Right lobe of liver (tissue), 6 donors: ENCODE results near the gene KCNQ1. TPM values are rescaled to one million over a fixed set of nuclear protein-coding genes. Genes with fewer than 3 reads are reported as not detected.
A peak's percentile ranks its signal among the peaks of the same experiment; 100 is the strongest.

Experiments used
- ATAC-seq, 4 donors: fragments of 200-7000 bp; cut with Tn5 transposase; one replicate each; pipeline ENCODE4 v1.9.1; 2020; ENCODE audit warnings: mild to moderate bottlenecking in 4 of 4, moderate library complexity in 4 of 4
- DNase-seq, 3 donors: peaks; one replicate each; pipeline ENCODE4 v3.0.0-alpha.2; 2020
- H3K27ac ChIP-seq, 3 donors: fragments of 200-600 bp; one replicate each; pipeline ENCODE4 v1.8.0; 2022
- H3K27me3 ChIP-seq, 2 donors: fragments of 200-600 bp; one replicate each; pipeline ENCODE4 v1.8.0; 2022
- H3K36me3 ChIP-seq, 4 donors: fragments of 200-600 bp; sonication (generic) in 1 of 4; one replicate each; pipeline versions ENCODE4 v1.5.1 to v1.8.0; 2017 to 2022; ENCODE audit warnings: control low read depth in 1 of 4
- H3K4me1 ChIP-seq, 4 donors: fragments of 200-600 bp; sonication (generic) in 1 of 4; one replicate each; pipeline versions ENCODE4 v1.5.1 to v1.8.0; 2017 to 2022; ENCODE audit warnings: control low read depth in 1 of 4
- H3K4me3 ChIP-seq, 3 donors: fragments of 200-600 bp; one replicate each; pipeline ENCODE4 v1.8.0; 2022
- H3K9me3 ChIP-seq, 4 donors: fragments of 200-600 bp; sonication (generic) in 1 of 4; one replicate each; pipeline versions ENCODE4 v1.5.1 to v1.8.0; 2017 to 2022; ENCODE audit warnings: control low read depth in 1 of 4
- CTCF ChIP-seq, 4 donors: fragments of 200-600 bp in 3 of 4; fragments of 450-650 bp in 1 of 4; IDR thresholded peaks; one replicate each; pipeline versions ENCODE4 v1.5.1 to v1.8.0; 2016 to 2022; ENCODE audit warnings: antibody characterized with exemption in 4 of 4, mild to moderate bottlenecking in 2 of 4
- POLR2A ChIP-seq: fragments of 450-650 bp; IDR thresholded peaks from one replicate; pipeline ENCODE4 v1.6.1; 2017; ENCODE audit warnings: antibody characterized with exemption, mild to moderate bottlenecking
- WGBS: methylation state at CpG from one replicate; pipeline ENCODE4 v1.1.6; 2018; ENCODE audit warnings: low coverage, low lambda C conversion rate; ENCODE audit not compliant: insufficient coverage; ENCODE audit errors: missing lambda C conversion rate; 5-methylcytosine and 5-hydroxymethylcytosine counted together
- intact Hi-C, 2 donors: fragments of 100-400 bp; cut with DNase I; formaldehyde crosslinking; loops; one replicate each; pipeline versions ENCODE4 v1.11.2 to v1.14.1; 2022
- total RNA-seq, 6 experiments: library from RNA; depleted of rRNA in 2 of 6; stranded (reverse); fragments of >200 nt in 2 of 6; fragmentation: NEBNext Ultra II Directional in 3 of 6; extraction: Animal tissue kit (Norgen Biotek cat#: 25700) in 3 of 6; gene quantifications; one replicate each; pipeline versions ENCODE4 v1.1.0 to v1.2.4, GENCODE V29; 2016 to 2023
- donor health status: DM: no; HTN: yes; CAD: no.
- donor health status: DM: no; HTN: no; CAD: no.
- donor health status: DM: no; HTN: no; CAD: no.
- donor health status: DM: no; HTN: yes; CAD: no.
- donor health status: DM: no; HTN: yes; CAD: no.

KCNQ1 gene
- total RNA-seq, 6 experiments from 2014 or later = 0.61 to 2.4 (median 1.8) TPM

- no peak overlapping the region for H3K4me3 ChIP-seq
- 100% methylated on average over 1 of the region's 32 CpGs for WGBS
- DNase-seq (peak; percentile 10 to 44 (median 36)), ATAC-seq (no peak)
- no peaks in the 10 kb centered on the region for H3K9me3 ChIP-seq
- H3K27me3 ChIP-seq = no peaks in the 10 kb centered on the region
- no peak overlapping the region for H3K27ac ChIP-seq
- H3K36me3 ChIP-seq = no peaks in the 10 kb centered on the region
- no peaks in the 10 kb centered on the region for H3K4me1 ChIP-seq
- intact Hi-C loops = no loop called here
- TF ChIP-seq POLR2A (no peak), CTCF (IDR thresholded peaks at IDR 0.05) (no peak)
These were observed 351.8 kb downstream of the KCNQ1 start for GRCh38 chr11:2796508-2797113.

GRCh38 chr11:2797121-2797711, 352.4 kb downstream of the KCNQ1 start:
- intact Hi-C loops = no loop called here
- DNase-seq (peak; percentile 8 to 49 (median 43)), ATAC-seq (no peak)
- Histone ChIP-seq H3K27me3 (no peaks in the 10 kb centered on the region), H3K4me3 (no peak overlapping the region), H3K36me3 (no peaks in the 10 kb centered on the region), H3K9me3 (no peaks in the 10 kb centered on the region), H3K27ac (no peak overlapping the region), H3K4me1 (no peaks in the 10 kb centered on the region)
- TF ChIP-seq POLR2A = no peak
- no peak for TF ChIP-seq CTCF (IDR thresholded peaks at IDR 0.05)
- WGBS = 74% methylated on average over 7 of the region's 25 CpGs

GRCh38 chr11:2797741-2798361, 353.0 kb downstream of the KCNQ1 start:
- Histone ChIP-seq H3K27me3 (no peaks in the 10 kb centered on the region), H3K27ac (no peak overlapping the region), H3K36me3 (no peaks in the 10 kb centered on the region), H3K9me3 (no peaks in the 10 kb centered on the region), H3K4me3 (no peak overlapping the region), H3K4me1 (no peaks in the 10 kb centered on the region)
- WGBS = no CpG with 5 or more reads among the region's 9 CpGs
- peak; percentile 10 to 48 (median 33) for DNase-seq
- TF ChIP-seq CTCF (IDR thresholded peaks at IDR 0.05) = no peak
- no peak for ATAC-seq
- intact Hi-C loops = no loop called here

GRCh38 chr11:2798951-2799761, 354.3 kb downstream of the KCNQ1 start:
- Histone ChIP-seq H3K4me3 (no peak overlapping the region), H3K27me3 (no peaks in the 10 kb centered on the region), H3K9me3 (no peaks in the 10 kb centered on the region), H3K4me1 (no peaks in the 10 kb centered on the region), H3K36me3 (no peaks in the 10 kb centered on the region), H3K27ac (no peak overlapping the region)
- no peak for TF ChIP-seq POLR2A
- no peak for TF ChIP-seq CTCF (IDR thresholded peaks at IDR 0.05)
- no peak for ATAC-seq
- DNase-seq = peak in 2 of 3 donors; percentile 7 to 22
- 76% methylated on average over 16 of the region's 17 CpGs for WGBS
- intact Hi-C loops = no loop called here
